RKO (cell line): Measurements from ENCODE around the gene CLCF1.
A peak's percentile ranks its signal among the peaks of the same experiment; 100 is the strongest.
"Not testable (repeated sequence)": the region's sequence is repeated elsewhere in the genome, so short reads cannot be mapped to it uniquely, and the experiment has no call there.

Source experiments
- DNase-seq: peaks from one replicate; pipeline ENCODE4 v3.0.0-alpha.2; 2016; ENCODE audit warnings: low spot score

CLCF1 gene

DNA sequence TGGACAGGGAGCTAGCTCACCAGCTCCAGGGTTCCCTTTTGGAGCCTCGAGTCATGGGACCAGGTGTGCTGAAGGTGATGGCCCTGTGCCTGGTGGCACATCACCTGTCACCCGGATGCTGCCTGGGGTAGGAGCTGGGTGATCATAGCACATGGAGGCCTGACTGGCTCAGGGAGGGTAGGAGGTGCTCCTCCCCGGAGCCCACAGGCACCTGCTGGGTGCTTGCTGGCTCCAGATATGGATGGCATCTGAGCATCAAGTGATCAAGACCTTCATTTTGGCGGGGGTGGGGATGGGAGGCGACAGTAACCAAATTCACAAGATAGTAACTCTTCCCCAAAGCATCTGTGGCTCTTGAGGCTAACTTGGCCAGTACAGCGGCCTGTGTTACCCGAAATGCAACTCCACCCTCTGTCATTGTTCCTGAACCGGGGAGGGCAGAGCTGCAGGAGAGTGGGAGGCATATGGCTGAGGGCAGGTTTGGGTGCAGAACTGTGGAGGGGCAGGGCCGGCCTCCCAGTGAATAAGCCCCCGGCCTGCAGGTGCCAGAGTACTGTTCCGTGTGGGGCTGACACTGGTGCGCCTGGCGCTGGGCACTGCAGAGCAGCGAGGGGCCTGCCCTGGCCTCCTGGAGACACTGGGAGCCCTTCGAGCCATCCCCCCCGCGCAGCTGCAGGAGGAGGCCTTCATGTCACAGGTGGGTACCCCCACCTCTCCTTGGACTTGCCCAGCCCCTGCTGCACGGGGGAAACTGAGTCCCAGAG lies 35.2 kb upstream of the CLCF1 start:
- DNase-seq = no peak

DNA sequence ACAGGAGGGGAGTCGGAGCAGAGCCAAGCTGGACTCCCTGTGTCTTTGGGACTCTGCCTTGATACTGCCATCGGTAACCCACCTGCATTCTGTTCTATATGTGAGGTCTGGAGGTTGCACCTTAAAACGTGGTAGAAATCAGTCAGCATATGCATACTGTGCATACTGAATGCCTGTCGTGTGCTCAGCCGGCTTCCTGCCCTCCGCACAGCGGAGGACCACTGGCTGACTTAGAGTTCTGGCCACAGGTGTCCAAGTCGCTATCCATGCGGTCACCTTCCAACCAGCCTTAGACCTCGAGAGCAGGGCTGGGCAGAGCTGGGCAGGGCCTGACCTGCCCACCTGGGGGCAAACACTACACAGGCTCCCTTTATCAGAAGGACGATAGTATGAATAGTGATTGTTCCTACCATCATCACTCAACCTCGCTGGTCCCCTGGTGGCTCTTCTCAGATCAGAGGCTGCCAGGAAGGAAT lies 34.3 kb upstream of the CLCF1 start:
- no peak for DNase-seq

DNA sequence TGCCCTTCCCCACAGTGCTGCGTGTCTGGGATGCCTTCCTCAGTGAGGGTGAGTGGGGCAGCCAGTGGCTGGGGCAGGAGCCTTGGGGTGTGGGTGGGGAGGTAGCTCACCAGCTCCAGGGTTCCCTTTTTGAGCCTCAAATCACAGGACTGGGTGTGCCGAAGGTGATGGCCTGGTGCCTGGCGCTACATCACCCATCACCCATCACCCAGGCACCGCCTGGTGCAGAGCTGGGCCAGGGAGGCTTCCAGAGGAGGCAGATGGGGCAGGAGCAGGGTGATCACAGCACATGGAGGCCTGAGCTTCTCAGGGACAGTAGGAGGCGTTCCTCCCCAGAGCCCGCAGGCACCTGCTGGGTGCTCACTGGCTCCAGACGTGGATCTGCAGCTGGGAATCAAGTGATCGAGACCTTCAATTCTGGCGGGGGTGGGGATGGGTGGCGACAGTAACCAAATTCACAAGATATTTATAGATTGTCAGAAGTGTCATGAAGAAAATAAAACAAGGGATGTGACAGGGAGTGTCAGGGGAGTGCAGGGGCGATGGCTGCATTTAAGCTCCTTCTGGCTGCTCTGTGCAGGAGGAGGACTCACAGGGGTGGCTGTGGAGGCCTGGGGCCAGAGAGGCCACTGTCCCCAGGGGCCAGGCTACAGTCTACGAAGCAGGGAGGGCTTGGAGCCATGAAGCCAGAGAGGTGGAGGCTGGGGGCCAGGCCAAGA lies 33.7 kb upstream of the CLCF1 start:
- no peak for DNase-seq

DNA sequence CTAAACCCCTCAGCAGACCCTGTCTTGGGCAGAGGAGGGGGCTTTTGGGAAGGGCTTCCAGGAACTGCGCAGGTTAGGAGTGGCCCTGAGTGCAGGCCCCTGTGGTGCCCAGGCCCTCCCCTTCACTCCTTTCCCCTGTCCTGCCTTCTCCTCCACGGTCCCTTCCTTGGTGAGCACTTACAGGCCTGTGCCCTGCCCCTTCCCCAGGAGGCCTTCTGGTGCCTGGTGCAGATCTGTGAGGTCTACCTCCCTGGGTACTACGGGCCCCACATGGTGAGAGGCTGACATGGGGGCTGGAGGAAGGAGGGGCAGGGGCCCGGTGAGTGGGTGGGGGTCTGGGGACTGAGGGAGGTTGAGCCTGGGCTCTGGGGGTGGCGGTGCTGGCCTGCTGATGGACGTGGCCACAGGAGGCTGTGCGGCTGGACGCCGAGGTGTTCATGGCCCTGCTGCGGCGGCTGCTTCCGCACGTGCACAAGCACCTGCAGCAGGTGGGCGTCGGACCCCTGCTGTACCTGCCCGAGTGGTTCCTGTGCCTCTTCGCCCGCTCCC lies 33.1 kb upstream of the CLCF1 start:
- no peak for DNase-seq

DNA sequence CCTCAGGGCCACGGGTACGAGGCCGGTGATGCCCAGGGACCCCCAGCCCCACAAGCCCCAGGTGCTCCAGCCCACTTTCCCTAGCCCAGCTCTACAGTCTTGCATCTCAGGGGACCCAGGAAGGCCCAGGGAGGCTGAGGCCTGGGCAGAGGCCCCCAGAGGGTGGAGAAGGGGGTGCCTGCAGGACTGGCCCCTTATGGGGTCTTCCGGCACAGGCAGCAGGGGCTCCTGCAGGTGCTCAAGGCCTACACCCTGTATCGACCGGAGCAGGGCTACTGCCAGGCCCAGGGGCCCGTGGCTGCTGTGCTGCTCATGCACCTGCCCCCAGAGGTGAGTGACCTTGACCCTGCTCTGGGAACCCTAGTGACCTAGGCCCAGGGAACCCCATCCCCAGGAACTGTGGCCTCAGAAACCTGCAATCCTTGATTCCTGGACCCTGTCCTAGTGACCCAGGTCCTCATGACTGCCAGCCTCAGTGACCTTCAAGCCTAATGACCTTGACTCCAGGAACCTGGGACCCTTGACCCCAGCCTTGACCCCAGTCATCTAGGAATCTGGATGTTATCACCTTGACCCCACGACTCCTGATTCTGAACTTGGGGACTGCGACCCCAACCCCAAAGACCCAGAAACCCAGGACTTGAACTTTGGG lies 32.4 kb upstream of the CLCF1 start:
- DNase-seq = no peak

DNA sequence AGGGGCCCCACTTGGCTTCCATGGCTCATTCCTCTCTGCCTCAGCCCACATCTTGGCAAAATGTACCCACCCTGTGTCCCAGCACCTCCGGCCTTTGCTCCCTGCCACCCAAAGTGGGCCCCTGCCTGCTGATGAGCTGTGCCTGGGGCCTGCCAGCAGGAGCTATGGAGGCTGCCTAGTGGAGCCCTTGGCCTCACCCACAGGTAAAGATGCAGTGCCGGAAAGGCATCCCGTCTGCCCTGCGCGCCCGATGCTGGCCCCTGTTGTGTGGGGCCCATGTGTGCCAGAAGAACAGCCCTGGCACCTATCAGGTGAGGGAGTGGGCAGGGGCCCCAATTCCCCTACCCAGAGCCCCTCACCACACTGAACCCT lies 31.8 kb upstream of the CLCF1 start:
- DNase-seq = no peak

DNA sequence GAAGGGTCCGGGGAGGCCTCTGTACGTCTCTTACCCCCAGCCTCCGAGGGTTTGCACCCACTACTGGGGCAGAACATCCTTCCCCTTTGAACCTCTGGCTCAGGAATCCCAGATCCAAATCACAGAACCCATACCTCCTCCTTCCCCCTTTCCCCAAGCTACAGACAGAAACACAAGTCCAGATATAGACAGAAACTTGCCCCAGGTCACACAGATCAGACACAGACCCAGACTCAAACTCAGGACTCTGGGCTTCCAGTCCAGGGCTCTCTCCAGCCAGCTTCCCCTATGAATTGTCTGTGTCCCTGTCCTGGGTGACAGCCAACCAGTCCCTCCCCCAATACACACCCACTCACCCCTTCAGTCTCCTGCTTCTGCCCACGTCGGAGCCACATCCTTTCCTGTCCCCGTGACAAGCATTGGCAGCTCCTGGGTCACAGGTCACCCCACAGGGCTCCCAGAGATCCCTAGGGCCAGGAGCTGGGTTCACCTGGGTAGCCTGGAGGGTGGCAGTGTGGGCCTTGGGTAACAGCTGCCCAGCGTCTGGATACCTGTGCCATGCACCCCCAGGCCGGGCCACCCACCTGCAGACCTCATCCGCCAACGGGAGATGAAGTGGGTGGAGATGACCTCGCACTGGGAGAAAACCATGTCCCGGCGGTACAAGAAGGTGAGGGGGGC lies 31.3 kb upstream of the CLCF1 start:
- DNase-seq = no peak

DNA sequence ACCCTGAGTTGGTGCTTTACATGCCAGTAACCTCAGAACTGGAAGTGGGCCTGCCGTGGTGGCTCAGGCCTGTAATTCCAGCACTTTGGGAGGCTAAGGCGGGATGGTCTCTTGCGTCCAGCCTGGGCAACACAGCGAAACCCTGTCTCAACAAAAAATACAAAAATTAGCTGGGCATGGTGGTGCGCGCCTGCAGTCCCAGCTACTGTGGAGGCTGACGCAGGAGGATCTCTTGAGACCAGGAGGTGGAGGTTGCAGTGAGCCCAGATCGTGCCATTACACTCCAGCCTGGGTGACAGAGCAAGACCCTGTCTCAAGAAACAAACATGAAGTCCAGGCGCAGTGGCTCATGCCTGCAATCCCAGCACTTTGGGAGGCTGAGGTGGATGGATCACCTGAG lies 29.7 kb upstream of the CLCF1 start:
- DNase-seq = not testable (repeated sequence)

DNA sequence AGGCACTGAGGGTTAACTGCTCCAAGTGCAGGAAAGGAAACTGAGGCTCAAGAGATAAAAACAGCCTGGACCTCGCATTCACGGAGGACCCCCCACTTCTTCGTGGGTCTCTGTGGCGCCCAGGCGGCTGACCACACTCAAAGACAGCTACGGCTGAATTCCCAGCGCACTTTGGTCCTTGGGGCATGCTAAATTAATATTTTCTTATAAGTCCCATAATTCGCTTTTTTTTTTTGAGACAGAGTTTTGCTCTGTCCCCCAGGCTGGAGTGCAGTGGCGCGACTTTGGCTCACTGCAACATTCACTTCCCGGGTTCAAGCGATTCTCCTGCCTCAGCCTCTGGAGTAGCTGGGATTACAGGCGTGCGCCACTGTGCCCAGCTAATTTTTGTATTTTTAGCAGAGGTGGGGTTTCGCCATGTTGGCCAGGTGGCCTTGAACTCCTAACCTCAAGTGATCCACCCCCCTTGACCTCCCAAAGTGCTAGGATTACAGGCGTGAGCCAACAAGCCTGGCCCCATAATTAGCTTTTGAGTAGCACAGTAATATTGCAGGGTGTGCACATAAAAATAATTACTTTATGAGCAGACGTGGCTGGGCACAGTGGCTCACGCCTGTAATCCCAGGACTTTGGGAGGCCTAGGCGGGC lies 28.9 kb upstream of the CLCF1 start:
- not testable (repeated sequence) for DNase-seq

DNA sequence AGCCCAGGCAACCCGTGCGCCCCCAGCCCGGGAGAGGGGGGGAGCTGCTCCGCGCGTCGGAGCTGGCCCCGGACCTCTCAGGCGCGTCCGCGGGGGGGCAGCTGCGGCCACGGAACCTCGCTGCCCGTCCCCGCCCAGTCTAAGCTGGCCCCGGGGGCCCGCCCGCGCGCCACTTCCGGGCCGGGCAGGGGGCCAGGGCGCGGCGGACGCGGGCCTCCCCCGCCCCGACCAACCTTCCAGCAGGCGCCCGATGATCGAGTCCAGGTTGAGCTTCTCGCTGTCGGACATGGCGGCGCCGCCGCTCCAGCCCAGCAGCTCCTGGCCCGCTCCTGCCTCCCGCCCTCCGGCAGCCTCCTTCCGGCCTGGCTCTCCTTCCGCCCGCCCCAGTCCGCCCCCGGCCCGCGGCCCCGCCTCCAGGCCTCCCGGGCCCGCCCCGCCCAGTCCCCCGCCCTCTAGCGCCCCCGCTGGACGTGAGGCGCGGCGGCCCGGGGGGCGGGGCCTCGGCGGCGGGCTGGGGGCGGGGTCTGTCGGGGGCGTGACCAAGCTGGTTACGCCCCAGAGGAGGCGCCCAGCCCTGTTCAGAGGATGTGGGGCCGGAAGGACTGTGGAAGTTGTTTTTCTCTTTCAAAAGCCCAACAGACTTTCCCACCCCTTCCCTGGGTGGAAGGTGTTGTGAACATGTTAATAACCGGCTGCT lies 28.2 kb upstream of the CLCF1 start, which contains the start of gene PPP1CA:
PPP1CA (minus strand) TSS at position 364 of the 697 bp plus-strand sequence; CDS start at position 288, 76 bp downstream.
- DNase-seq = peak; percentile 86

DNA sequence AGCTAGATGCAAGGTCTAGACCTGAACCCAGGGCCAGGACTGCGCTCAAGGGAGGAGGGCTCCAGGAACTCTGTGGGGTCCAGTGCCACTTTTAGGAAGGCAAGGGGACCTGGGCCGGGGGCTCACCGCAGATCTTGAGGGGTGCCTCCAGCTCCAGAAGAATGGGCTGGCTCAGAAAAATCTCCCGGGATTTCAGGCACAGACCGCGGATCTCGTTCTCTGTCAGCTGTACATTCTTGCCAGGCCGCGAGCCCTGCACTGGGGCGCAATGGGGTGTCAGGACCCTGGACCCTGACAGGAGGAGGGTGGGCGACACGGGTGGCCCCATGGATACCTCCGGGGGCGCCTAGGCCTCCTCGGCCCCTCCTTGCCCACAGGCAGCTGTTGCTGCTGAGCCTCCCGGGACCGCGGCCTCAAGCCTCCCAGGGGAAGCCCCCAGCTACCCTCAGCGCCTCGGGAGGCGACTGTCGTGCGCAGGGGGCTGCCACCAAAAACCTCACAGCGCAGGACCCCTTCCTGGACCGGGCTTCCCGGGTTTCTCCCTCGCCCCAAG lies 27.6 kb upstream of the CLCF1 start:
- no peak for DNase-seq

DNA sequence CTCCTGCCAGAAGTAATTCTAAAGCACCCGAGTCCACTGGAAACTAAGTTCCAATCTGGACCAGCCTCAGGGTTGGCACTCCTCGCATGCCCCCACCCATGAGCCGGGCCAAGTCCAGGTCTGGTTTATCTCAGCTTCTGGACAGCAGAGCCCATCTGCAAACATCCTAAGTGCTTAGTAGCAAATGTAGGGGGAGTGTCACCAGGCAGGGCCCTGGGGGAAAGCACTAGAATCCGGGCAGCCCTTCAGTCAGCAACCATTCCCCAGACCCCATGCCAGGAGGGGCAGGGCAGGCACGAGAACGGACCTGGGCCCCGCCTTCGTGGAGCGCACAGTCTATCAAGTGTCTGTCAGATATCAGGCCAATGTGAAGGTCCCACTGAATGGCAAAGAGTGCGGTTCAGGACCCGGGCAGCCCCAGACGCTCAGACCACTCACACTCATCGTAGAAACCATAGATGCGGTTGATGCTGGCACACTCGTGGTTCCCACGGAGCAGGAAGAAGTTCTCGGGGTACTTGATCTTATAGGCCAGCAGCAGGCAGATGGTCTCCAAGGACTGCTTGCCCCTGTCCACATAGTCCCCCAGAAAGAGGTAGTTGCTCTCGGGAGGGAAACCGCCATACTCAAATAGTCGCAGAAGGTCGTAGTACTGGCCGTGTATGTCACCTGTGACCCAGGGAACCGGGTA lies 27.0 kb upstream of the CLCF1 start:
- DNase-seq = peak; percentile 74

DNA sequence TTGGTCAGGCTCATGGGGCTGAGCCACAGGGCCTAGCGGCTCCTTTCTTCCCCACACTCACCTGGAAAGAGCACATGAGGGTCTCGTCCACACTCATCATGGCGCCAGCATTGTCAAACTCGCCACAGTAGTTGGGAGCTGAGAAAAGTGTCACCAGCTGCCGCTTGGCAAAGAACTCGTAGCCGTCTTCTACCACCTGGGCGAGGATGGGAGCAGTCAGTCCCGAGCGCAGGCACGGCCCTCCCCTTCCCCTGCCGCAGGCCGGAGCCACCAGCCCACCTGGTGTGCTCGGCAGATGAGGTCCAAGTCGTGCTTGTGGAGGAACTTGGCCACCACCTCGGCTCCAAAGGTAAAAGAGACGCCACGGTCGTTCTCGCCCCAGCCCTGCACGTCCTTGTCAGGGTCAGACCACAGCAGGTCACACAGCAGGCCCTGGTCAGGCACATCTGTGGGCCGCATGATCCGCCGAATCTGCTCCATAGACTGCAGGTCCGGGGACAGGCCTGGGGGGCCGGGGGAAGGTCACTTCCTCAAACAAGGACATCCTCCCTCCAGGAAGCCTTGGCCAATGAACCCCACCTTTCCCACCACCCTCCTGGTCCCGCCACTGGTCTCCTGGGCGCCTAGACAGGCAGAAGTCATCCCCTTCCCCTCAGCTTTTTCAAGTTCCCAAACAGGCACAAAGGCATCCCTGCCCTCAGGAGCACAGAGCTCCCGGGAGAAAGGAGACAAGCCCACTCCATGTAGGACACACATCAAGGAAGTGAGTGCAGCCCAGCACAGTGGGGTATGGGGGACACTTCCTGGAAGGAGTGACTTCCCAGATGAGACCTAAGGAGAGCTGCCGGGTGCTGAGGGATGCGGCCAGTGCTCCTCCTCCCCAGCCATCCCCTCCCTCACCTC lies 25.5 kb upstream of the CLCF1 start:
- DNase-seq = no peak

DNA sequence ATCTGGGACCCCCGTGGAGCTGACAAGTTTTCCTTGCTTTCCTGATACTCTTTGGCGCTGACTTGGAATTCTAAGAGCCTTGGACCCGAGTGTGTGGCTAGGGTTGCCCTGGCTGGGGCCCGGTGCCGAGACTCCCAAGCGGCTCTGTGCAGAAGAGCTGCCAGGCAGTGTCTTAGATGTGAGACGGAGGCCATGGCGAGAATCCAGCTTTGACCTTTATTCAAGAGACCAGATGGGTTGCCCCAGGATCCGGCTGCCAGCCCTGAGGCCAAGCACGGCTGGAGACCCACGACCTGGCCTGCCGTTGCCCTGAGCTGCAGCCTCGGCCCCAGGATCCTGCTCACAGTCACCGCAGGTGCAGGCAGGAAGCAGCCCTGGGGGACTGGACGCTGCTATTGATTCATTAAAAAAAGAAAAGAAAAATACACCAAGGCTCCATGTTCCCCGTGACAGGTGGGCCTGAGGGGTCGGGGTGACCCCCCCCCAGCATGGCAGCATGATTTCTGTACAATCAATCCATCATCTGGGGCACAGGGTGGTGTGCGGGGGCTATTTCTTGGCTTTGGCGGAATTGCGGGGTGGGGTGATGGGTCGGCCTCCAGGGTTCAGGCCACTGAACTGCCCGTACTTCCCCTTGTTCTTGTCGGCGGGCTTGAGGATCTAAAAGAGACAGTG lies 24.7 kb upstream of the CLCF1 start:
- no peak for DNase-seq

DNA sequence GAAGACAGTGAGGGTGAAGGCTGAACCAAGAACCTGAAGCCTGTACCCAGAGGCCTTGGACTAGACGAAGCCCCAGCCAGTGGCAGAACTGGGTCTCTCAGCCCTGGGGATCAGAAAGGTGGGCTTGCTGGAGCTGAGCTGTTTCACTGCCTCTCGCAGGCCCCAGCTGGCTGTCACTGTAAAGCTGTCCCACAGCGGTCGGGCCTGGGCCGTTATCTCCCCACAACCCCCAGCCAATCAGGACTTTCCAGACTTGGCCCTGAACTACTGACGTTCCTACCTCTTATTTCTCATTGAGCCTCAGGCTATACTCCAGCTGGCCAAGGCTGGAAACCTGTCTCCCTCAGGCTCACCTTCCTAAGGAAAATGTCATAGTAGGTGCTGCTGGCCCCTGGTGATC lies 24.1 kb upstream of the CLCF1 start:
- DNase-seq = no peak

DNA sequence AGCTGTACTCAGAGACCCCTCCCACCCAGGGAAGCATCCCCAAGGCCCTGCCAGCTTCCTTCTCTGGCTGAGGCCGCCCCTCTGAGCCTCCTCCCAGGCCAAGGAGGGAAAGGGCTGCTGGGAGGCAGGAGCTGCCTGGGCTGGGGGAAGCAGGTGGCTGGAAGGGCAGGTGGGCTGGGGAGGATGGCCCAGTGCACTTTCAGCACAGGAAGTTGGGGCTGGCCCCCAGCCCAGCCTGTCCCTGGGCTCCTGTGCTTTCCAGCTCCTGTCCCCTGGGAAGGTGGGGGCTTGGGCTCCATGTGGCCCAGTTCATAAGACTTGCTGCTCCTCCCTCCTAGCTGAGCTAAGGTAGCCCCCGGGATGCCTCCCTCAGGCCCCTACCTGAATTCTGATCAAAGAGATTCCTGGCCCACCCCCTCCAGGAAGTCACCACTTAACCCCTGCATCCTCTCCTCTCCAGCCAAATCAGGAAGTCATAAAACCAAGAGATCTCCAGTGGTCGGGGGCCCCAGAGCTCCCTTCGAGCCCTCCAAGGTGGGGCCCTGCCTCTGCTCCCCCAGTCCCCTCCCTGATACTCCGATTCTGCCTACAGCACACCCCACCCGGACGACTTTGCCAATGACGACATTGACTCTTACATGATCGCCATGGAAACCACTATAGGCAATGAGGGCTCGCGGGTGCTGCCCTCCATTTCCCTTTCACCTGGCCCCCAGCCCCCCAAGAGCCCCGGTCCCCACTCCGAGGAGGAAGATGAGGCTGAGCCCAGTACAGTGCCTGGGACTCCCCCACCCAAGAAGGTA lies 23.4 kb upstream of the CLCF1 start:
- no peak for DNase-seq

DNA sequence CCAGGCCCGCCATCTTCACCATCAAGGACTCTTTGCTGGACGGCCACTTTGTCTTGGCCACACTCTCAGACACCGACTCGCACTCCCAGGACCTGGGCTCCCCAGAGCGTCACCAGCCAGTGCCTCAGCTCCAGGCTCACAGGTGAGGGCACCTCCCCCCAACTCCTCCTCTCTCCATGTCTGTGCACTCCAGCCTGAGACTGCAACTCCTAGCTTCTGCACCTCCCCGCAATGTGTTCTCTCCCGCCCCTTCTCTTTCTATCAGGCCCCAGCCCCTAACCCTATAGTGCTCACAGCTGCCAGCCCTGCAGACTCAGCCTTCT lies 22.8 kb upstream of the CLCF1 start:
- DNase-seq = no peak
